ENCODE results near the gene ADRA2B. TPM values are rescaled to one million over a fixed set of nuclear protein-coding genes. Genes with fewer than 3 reads are reported as not detected.

ADRA2B gene
- total and polyA plus RNA-seq, 2 donors (not counting 1 experiment from before 2014, with no cell fraction given), result 0.27 to 0.46 TPM

GRCh38 chr2:96102596-96103186 lies 13.7 kb downstream of the ADRA2B start:
- no peak for ATAC-seq (ENCODE audit: low read depth)
- no peak overlapping the region for H2AFZ ChIP-seq (ENCODE audit: insufficient read depth, low read depth, low read length, poor library complexity, severe bottlenecking)
- no peaks in the 10 kb centered on the region for H4K20me1 ChIP-seq (ENCODE audit: control insufficient read depth, insufficient read depth, low read length, poor library complexity, severe bottlenecking)
- H3K27ac ChIP-seq (ENCODE audit: low read length in 2 of 2), result no peak overlapping the region
- Mint-ChIP-seq H3K4me1 (no peaks in the 10 kb centered on the region), H3K4me3 (no peak overlapping the region), H3K9me3 (ENCODE audit: insufficient read depth) (peaks cover 5% of the 10 kb centered on the region), H3K27me3 (peaks cover 1% of the 10 kb centered on the region), H3K27ac (no peak overlapping the region)
- H3K79me2 ChIP-seq (ENCODE audit: control insufficient read depth, insufficient read depth, low read length), result no peaks in the 10 kb centered on the region
- H3K4me3 ChIP-seq (ENCODE audit: control extremely low read depth in 1 of 5, extremely low read depth in 1 of 5, insufficient read depth in 1 of 5, low read depth in 2 of 5, low read length in 4 of 5), result no peak overlapping the region
- no peak for DNase-seq
- no peak overlapping the region for H3K9ac ChIP-seq (ENCODE audit: low read length)
- H3K36me3 ChIP-seq (replicated peaks in 1 of 2; ENCODE audit: control extremely low read depth in 1 of 2, control insufficient read depth in 1 of 2, extremely low read depth in 1 of 2, insufficient read depth in 2 of 2, low read length in 1 of 2), result no peaks in the 10 kb centered on the region
- intact Hi-C loops (cut with micrococcal nuclease), result no loop called here
- TF ChIP-seq EZH2 (IDR thresholded peaks at IDR 0.05; ENCODE audit: borderline replicate concordance, insufficient read depth, low read depth, low read length, poor library complexity, severe bottlenecking) (no peak), CTCF (IDR thresholded peaks at IDR 0.05) (no peak)
- POLR2A ChIA-PET, result no interaction called here
- peaks cover 0 to 23% (median 11%) of the 10 kb centered on the region in 3 donors for H3K9me3 ChIP-seq (ENCODE audit: control extremely low read depth in 1 of 3, control insufficient read depth in 2 of 3, insufficient read depth in 1 of 3, low read length in 2 of 3)
- H3K4me2 ChIP-seq (replicated peaks; ENCODE audit: low read depth, low read length, poor library complexity, severe bottlenecking), result no peak overlapping the region
- CTCF ChIA-PET, result interaction anchor here (1.0 to 1.5 kb wide), 3 partner anchors 9 to 15 kb away, joined by 3 to 4 read pairs (median 3); no protein-coding TSS in a partner anchor
- H3K4me1 ChIP-seq (ENCODE audit: control insufficient read depth in 2 of 2, insufficient read depth in 2 of 2, low read length in 2 of 2), result no peaks in the 10 kb centered on the region
- 99% methylated on average over 15 of the region's 15 CpGs for WGBS (ENCODE audit: insufficient coverage)
- no peaks in the 10 kb centered on the region for H3K27me3 ChIP-seq (replicated peaks in 1 of 4; ENCODE audit: control extremely low read depth in 1 of 4, control insufficient read depth in 3 of 4, insufficient read depth in 4 of 4, low read length in 3 of 4)

- Histone ChIP-seq H3K27me3 (replicated peaks in 1 of 4; ENCODE audit: control extremely low read depth in 1 of 4, control insufficient read depth in 3 of 4, insufficient read depth in 4 of 4, low read length in 3 of 4) (no peaks in the 10 kb centered on the region), H2AFZ (ENCODE audit: insufficient read depth, low read depth, low read length, poor library complexity, severe bottlenecking) (no peak overlapping the region), H3K4me3 (ENCODE audit: control extremely low read depth in 1 of 5, extremely low read depth in 1 of 5, insufficient read depth in 1 of 5, low read depth in 2 of 5, low read length in 4 of 5) (no peak overlapping the region), H3K79me2 (ENCODE audit: control insufficient read depth, insufficient read depth, low read length) (no peaks in the 10 kb centered on the region), H3K27ac (ENCODE audit: low read length in 2 of 2) (no peak overlapping the region), H3K4me2 (replicated peaks; ENCODE audit: low read depth, low read length, poor library complexity, severe bottlenecking) (no peak overlapping the region), H3K36me3 (replicated peaks in 1 of 2; ENCODE audit: control extremely low read depth in 1 of 2, control insufficient read depth in 1 of 2, extremely low read depth in 1 of 2, insufficient read depth in 2 of 2, low read length in 1 of 2) (no peaks in the 10 kb centered on the region), H3K9ac (ENCODE audit: low read length) (no peak overlapping the region), H4K20me1 (ENCODE audit: control insufficient read depth, insufficient read depth, low read length, poor library complexity, severe bottlenecking) (no peaks in the 10 kb centered on the region), H3K9me3 (ENCODE audit: control extremely low read depth in 1 of 3, control insufficient read depth in 2 of 3, insufficient read depth in 1 of 3, low read length in 2 of 3) (peaks cover 0 to 16% (median 9%) of the 10 kb centered on the region in 3 donors), H3K4me1 (ENCODE audit: control insufficient read depth in 2 of 2, insufficient read depth in 2 of 2, low read length in 2 of 2) (no peaks in the 10 kb centered on the region)
- H3K4me1 Mint-ChIP-seq, result no peaks in the 10 kb centered on the region
- no peak for DNase-seq
- no peak for ATAC-seq (ENCODE audit: low read depth)
- no peak for TF ChIP-seq CTCF (IDR thresholded peaks at IDR 0.05)
- TF ChIP-seq EZH2 (IDR thresholded peaks at IDR 0.05; ENCODE audit: borderline replicate concordance, insufficient read depth, low read depth, low read length, poor library complexity, severe bottlenecking), result no peak
- 67% methylated on average over 1 of the region's 3 CpGs for WGBS (ENCODE audit: insufficient coverage)
- POLR2A ChIA-PET, result no interaction called here
- intact Hi-C loops (cut with micrococcal nuclease), result no loop called here
- H3K9me3 Mint-ChIP-seq (ENCODE audit: insufficient read depth), result peaks cover 5% of the 10 kb centered on the region
- CTCF ChIA-PET, result interaction anchor here (0.9 kb wide), 1 partner anchor 14 kb away, joined by 3 read pairs; no protein-coding TSS in a partner anchor
- H3K4me3 Mint-ChIP-seq, result no peak overlapping the region
- no peak overlapping the region for H3K27ac Mint-ChIP-seq
- no peaks in the 10 kb centered on the region for H3K27me3 Mint-ChIP-seq
Measured at GRCh38 chr2:96100893-96101304, 15.5 kb downstream of the ADRA2B start.
